Measurements from ENCODE around the gene TCERG1L.
"Not testable (repeated sequence)": the region's sequence is repeated elsewhere in the genome, so short reads cannot be mapped to it uniquely, and the experiment has no call there.

Gene TCERG1L

GRCh38 chr10:131251146-131251541, 60.4 kb downstream of the TCERG1L start:
- in situ Hi-C loops (cut with HindIII; ENCODE audit: low sequenced_read_pairs) = no loop called here

DNA sequence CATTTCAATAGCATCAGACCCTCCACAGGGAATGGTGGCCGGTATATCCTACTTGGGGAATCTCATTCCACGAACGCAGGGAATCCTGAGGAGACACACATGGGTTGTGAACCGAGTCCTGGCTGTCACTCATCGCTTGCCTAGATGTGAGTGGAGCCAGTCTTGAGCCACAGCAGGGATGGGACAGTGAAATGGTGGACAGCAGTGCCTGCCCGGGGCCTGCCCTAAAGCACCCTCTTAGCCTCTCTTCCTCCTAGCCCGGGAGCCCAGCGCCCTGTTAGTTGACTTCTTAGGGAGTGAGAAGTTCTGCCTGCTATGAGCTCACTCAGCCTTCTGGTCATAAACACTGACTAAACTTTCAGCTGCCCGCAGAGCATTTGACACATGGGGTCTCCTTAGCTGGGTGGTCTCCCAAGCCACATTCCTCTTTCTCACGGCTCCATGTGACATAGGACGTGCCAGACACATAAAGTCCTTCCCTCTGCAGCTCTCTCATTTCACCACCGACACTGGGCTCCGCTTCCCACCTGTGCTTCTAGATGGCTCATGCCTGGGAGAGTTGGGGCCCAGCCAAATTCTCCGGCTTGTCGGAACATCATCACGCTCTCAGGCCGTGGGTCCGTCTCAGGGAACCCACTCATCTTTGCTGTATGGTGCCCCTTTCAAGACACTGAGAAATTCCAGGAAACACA, 60.9 kb downstream of the TCERG1L start:
- in situ Hi-C loops (cut with HindIII; ENCODE audit: low sequenced_read_pairs) = no loop called here

DNA sequence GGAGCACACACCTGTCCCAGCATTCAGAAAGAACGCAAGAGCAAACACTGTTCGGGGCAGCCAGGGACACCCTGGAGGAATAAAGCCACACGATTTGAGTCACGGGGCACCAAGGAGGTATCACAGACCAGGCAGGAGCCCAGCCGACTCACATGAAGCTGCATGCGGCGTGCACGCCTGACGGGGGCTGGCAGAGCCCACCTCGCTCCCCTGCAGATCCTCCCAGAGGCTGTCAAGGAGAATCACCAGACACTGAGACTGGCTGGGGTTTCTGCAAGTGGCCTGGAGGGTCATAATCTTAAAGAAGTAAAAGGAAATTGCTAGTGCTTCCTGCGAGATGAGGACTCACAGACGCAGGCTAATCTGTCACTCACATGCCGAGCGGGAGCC, 61.6 kb downstream of the TCERG1L start:
- in situ Hi-C loops (cut with HindIII; ENCODE audit: low sequenced_read_pairs) = no loop called here

DNA sequence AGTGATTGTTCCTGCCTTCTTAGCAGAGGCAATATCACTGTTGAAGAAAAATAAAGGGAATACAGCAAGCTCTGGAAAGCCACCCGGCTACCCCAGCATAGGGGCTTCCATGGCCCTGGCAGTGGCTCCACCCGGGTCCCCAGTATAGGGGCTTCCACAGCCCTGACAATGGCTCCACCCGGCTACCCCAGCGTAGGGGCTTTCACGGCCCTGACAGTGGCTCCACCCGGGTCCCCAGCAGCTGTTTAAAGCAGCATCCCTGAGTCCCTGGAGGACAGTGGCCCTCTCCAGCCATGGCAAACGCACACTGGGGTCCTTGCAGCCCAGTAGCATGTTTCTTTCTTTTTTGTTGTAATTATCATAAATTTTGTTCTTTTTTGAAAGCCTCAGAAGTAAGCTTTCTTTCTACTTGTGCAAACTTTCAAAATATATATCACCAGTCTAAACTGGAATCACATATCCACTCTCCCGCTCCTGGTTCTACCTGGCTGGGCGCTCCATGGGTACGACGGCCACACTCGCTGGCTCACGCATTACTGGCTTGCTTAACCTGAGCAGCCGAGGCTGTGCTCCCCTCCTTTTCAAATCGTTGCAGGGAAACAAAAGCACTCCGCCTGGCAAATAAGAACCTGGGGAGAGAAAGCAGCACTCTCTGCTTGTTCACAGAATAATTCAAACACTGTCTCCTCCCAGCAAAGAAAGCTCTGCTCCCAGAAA, 62.1 kb downstream of the TCERG1L start:
- in situ Hi-C loops (cut with HindIII; ENCODE audit: low sequenced_read_pairs) = no loop called here

DNA sequence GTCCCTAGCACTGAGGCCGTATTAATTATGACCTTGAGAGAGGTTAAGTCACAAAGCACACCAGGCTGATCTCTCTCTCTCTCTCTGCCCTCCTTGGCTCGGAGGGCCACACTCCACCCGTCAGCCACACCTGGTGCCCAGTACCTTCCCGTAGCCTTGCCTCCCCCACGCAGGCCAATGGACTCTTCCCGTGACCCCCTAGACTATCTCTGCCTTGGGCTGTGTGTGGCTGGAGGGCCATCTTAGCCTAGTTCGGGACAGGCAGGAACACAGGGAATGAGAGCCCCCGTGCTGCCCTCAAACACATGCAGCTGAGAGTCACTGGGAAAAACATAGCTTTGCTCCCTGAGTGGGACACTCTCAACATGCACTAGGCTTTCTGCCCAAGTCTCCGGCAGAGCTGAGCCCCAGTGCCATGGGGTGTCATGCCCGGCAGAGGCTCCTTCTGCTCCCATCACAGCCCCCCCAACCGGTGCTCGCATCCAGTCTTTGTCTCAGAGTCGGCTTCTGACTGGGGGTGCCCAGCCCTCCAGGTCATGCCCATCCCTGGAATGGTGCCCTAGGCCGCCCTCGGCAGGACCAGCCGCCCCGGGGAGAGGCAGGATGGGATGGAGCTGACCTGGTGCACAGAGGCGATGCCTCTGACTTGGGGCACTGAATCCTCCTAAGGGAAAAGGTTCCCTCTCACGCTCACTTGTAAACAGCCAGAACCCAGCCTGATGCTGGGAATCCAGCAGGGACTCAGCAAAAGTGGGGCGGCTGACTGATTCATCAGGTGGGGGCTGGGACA, 63.0 kb downstream of the TCERG1L start:
- in situ Hi-C loops (cut with HindIII; ENCODE audit: low sequenced_read_pairs) = no loop called here

DNA sequence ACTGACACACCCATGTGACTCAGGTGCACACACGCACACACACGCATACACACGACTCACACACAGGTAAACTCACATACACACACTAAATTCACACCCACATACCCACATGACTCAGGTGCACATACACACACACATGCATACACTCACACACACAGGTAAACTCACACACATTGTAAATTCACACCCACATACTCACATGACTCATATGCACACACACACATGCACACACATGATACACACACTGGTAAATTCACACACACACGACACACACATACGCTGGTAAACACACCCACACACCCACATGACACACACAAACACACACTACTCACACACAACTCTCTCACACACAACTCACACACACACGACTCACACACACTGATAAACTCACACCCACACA, 63.6 kb downstream of the TCERG1L start:
- in situ Hi-C loops (cut with HindIII; ENCODE audit: low sequenced_read_pairs) = no loop called here

- in situ Hi-C loops (cut with HindIII; ENCODE audit: low sequenced_read_pairs) = no loop called here
These were observed 64.7 kb downstream of the TCERG1L start for GRCh38 chr10:131246775-131247174.

DNA sequence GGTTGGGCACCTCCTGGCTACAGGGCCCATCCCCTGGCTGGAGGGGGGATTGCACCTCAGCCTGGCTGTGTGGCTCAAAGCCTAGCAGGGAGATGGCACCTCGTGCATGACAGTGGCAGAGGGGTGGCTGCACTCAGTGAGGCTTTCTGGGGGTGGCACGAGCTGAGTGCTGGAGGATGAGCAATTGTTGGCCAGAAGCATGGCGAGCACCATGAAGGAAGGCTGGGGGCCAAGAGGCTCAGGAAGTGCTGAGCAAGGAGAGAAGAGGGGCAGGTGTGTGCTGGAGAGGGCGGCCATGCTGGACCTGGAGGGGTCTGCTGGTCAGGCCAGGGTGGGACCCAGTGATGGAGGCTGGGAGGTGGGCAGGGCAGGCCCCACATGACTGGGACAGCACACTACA, 65.4 kb downstream of the TCERG1L start:
- in situ Hi-C loops (cut with HindIII; ENCODE audit: low sequenced_read_pairs) = no loop called here

GRCh38 chr10:131245475-131246059, 66.0 kb downstream of the TCERG1L start:
- in situ Hi-C loops (cut with HindIII; ENCODE audit: low sequenced_read_pairs) = no loop called here

- in situ Hi-C loops (cut with HindIII; ENCODE audit: low sequenced_read_pairs) = no loop called here
These were observed 66.7 kb downstream of the TCERG1L start for GRCh38 chr10:131244836-131245235.

- in situ Hi-C loops (cut with HindIII; ENCODE audit: low sequenced_read_pairs) = no loop called here
These were observed 68.4 kb downstream of the TCERG1L start for GRCh38 chr10:131243076-131243475.

DNA sequence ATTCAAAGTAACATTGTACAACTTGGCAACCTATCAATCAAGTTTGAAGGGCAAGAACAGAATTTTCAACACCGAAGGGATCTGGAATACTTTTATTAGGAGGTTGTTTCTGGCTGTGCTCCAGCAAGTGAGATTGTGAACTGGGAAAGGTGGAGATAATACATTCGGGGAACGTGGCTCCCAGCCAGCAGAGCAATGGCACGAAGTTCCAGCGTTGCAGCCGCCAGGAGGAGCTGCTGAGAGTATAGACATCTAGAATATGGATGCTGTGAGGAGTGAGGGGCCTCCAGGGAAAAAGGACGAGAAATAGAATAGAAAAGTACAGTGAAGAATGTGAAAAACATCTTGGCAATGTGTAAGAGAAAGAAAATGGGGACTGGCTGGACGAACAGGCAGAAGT, 69.5 kb downstream of the TCERG1L start:
- in situ Hi-C loops (cut with HindIII; ENCODE audit: low sequenced_read_pairs) = no loop called here

DNA sequence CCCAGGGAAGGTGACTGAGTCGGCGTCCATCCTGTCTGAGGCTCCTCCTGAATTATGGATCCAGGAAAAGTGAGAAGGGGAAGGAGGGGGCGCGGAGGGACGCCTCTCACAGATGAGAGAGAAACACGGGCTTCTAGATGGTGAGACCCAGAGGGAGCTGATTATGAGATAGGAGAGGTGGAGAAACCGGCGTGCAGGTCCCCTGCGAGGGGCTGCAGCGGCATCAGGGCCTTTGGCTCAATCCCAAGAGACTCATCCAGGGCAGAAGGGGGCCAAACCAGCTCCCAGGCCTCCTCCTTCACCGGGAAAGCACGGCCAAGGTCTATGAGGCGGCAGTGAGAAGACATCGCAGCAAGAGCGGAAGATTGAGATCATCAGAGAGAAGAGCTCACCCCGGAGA, 70.8 kb downstream of the TCERG1L start:
- in situ Hi-C loops (cut with HindIII; ENCODE audit: low sequenced_read_pairs) = no loop called here

DNA sequence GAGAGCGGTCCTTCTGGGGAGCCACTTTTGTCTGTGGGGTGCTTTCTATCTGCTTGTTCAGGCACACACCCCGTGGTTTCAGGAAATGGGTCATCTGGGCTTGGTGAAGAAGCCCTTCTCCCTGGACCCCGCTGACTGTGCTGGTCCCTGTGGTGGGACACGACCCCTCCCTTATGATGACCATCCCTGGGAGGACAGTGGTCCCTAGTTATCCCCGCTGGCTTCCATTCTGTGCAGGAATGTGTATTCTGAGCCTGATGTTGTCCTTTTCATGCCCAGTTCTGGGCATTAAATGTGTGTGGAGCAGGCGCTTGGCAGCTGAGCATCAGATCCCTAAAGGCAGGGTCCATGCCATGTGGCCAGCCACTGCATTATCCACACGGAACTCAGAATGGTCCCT, 71.6 kb downstream of the TCERG1L start:
- in situ Hi-C loops (cut with HindIII; ENCODE audit: low sequenced_read_pairs) = no loop called here

- in situ Hi-C loops (cut with HindIII; ENCODE audit: low sequenced_read_pairs) = no loop called here
These were observed 72.1 kb downstream of the TCERG1L start for GRCh38 chr10:131239450-131239849.

DNA sequence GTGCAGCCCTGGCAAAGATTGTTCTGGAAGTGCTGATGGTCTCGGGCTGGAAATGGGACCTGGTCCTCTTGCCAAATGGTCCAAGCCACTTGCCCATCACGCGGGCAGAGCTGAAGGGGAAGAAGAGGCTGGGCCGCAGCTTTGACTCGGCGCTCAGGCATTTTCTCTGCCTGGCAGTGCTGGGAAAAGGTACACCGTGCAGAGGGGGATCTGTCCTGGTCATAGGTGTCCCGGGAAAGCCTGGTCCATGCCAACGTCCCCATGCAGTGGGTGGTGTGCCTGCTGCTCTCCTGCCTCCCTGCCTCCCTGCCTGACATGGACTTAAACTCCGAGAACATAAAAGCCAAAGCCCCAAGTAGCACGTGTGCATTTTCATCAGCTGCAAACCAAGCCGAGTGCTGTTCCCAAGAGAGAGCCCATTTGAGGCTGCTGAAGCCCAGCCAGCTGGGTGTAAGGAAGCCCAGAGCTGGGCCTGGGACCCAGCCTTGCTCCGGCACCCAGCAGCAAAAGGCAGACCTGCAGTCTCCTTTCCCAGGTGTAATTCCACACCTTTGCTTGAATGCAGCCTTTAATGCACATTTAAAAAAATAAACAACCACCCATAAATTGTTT, 72.7 kb downstream of the TCERG1L start:
- in situ Hi-C loops (cut with HindIII; ENCODE audit: low sequenced_read_pairs) = no loop called here

GRCh38 chr10:131237991-131238651, 73.4 kb downstream of the TCERG1L start:
- in situ Hi-C loops (cut with HindIII; ENCODE audit: low sequenced_read_pairs) = no loop called here

DNA sequence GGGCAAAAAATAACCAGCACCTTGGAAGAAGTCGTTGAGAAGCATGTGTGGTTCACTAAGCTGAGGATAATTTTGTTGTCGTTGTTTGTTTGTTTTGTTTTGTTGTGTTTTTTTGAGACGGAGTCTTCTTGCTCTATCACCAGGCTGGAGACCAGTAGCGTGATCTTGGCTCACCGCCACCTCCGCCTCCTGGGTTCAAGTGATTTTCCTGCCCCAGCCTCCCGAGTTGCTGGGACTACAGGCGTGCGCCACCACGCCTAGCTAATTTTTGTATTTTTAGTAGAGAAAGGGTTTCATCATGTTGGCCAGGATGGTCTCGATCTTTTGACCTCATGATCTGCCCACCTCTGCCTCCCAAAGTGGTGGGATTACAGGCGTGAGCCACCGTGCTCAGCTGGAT, 76.9 kb downstream of the TCERG1L start:
- in situ Hi-C loops (cut with HindIII; ENCODE audit: low sequenced_read_pairs) = not testable (repeated sequence)

DNA sequence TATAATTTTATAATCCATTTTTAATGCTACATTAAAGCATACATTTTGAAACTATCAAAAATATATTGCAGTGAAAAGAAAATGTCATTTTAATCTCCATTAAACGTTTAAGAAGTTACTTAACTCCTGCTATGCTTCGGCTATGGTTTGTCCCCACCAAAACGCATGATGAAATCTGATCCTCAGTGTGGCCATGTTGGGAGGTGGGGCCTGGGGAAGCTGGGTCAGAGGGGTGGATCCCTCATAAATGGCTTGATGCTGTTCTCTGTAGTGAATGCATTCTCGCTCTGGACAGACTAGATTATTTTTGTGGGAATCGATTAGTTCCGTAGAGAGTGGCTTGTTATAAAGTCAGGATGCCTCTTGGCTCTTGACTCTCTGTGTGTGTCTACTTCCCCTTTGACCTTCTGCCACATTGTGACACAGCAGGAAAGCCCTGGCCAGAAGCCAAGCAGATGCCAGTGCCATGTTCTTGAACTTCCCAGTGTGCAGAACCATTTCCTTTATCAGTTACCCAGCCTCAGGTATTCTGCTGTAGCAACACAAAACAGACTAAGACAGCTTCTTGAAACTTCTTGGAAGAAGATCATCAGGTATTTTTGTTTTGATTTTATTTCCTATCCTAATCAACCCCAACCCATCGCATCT, 77.8 kb downstream of the TCERG1L start:
- in situ Hi-C loops (cut with HindIII; ENCODE audit: low sequenced_read_pairs) = no loop called here

DNA sequence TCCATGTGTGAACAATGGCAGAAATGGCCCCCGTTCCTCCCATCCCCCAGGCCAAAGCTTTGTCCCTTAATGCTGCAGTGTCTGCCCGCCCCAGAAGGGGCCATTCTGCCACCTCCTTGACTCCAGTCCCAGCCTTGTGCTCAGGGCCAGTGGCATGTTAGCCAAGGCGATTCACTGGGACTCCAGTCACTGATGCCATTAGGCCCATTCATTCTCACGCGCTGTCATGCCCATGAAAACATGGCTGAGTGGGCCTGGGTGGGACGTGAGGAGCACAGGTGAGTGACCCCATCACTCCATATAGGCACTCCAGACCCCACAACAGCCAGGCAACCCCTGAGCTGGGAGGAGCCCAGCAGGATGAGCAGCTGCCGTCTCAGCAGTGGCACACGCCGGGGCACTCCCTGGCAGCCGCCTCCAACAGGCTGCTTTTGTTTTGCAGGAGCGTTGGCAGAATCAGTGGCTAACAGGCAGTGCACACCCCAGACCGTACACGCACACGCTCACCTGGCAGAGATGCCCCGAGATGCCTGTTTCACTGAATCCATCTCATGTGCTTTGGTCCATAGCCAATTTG, 79.5 kb downstream of the TCERG1L start:
- in situ Hi-C loops (cut with HindIII; ENCODE audit: low sequenced_read_pairs) = no loop called here
